Measurements from ENCODE around the gene SORL1-AS1.

Gene SORL1-AS1

DNA sequence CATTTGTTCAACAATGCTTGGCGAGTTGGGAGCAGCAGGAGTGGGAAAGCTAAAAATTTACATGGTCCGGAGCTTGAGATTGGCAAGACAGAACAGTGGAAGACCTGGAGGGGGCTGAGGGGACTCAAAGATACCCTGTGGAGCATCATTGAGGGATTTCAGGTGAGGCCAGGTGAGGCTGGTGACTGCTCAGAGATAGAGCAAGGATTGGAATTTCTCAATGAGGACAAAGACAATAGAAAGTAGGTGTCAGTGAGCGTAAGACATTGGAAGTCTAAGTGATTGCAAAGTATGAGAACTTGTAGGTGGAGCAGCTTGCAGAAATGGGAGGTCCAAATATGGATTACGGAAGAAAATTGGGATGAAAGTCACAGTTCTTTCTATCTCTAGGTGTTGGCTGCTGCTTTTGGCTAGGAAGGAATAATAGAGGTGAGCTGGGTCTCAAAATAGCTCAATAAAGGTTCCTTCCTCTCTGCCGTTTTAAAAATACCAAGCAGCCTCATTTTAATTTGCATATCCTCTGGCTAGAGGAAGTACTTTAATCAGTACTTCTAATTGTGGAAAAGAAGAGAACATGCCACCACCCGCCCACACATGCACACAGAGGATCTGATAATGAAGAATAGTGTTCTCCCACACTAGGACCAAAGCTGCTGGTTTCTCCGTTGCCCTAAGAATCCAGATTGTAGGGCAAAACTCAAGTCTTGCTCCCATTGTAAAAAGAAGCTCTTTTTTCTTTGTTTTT is 41.8 kb upstream of the SORL1-AS1 start:
- Histone ChIP-seq H3K4me1 (peaks cover 10% of the 10 kb centered on the region), H3K9me3 (no peaks in the 10 kb centered on the region), H3K36me3 (peaks cover 4% of the 10 kb centered on the region), H3K27ac (no peak overlapping the region), H3K27me3 (no peaks in the 10 kb centered on the region), H3K4me3 (no peak overlapping the region)
- no peak for TF ChIP-seq CTCF (IDR thresholded peaks at IDR 0.05)
- intact Hi-C loops (cut with DNase I): no loop called here
- DNase-seq (no peak), ATAC-seq (peak; percentile 55)

DNA sequence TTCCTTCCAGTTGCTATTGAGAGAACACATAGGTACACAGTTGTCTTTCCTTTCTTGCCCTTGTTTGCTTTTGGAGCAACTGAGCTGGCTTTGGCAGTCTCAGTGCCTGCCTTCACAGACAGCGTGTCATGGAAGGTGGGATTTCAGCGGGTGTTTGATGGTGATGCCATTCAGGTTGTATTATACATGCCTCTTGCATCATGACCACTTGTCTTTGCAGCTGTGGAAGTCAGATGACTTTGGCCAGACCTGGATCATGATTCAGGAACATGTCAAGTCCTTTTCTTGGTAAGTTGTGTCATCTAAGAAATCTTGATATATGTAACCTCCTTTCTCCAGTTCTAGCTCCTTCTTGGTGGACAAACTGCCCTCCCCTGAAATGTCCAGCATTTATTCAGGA is 37.1 kb upstream of the SORL1-AS1 start:
- Histone ChIP-seq H3K4me1 (peaks cover 8% of the 10 kb centered on the region), H3K27me3 (no peaks in the 10 kb centered on the region), H3K36me3 (no peaks in the 10 kb centered on the region), H3K9me3 (no peaks in the 10 kb centered on the region), H3K4me3 (no peak overlapping the region), H3K27ac (no peak overlapping the region)
- ATAC-seq (no peak), DNase-seq (no peak)
- intact Hi-C loops (cut with DNase I): no loop called here
- no peak for TF ChIP-seq CTCF (IDR thresholded peaks at IDR 0.05)

DNA sequence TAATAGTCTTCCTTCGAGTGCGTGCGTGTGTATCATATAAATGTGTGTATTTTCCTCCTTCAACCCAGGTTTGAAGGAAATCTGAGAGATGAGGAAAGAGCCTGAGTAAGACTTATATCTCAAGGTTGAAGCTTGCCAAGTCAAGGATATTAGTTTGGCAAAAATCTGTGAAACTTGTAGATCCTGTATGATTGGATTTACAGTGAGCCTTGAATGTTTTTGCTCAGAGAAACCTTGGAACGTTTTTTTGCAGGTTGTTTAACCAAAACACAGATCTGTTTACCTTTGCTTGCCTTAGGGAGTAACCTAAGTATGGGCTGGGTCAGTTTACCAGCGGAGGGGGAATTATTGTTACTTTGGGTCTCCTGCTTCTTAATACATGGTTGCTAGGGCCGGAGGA is 35.9 kb upstream of the SORL1-AS1 start:
- Histone ChIP-seq H3K36me3 (no peaks in the 10 kb centered on the region), H3K4me3 (no peak overlapping the region), H3K9me3 (no peaks in the 10 kb centered on the region), H3K27ac (no peak overlapping the region), H3K4me1 (no peaks in the 10 kb centered on the region), H3K27me3 (no peaks in the 10 kb centered on the region)
- no peak for DNase-seq
- intact Hi-C loops (cut with DNase I): no loop called here
- TF ChIP-seq CTCF (IDR thresholded peaks at IDR 0.05): no peak
- no peak for ATAC-seq

- DNase-seq (no peak), ATAC-seq (no peak)
- Histone ChIP-seq H3K4me1 (peaks cover 3% of the 10 kb centered on the region), H3K27me3 (no peaks in the 10 kb centered on the region), H3K36me3 (no peaks in the 10 kb centered on the region), H3K27ac (no peak overlapping the region), H3K9me3 (no peaks in the 10 kb centered on the region), H3K4me3 (no peak overlapping the region)
- TF ChIP-seq CTCF (IDR thresholded peaks at IDR 0.05): no peak
- intact Hi-C loops (cut with DNase I): no loop called here
Observed at GRCh38 chr11:121488170-121488569, 35.4 kb upstream of the SORL1-AS1 start.

DNA sequence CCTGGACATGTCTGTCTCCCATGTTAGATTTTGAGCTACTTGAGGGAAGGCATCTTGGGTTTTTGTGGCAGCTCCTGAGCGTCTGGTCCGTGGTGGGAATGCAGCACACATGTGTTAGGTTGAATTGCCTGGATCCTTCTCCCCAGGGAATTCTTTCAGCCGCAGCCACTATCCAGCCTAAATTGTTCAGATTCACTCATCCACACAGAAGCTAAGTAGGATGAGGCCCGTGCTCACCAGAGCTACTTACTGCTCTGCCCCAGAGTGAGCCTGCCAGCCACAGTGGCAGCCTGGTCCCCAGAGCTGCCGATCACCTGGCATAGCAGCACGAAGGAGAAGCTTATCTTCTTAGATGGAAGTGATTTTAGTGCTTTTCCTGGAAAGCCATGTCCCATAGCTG is 34.4 kb upstream of the SORL1-AS1 start:
- no peak overlapping the region for H3K27ac ChIP-seq
- no peak for TF ChIP-seq CTCF (IDR thresholded peaks at IDR 0.05)
- no peaks in the 10 kb centered on the region for H3K9me3 ChIP-seq
- no peaks in the 10 kb centered on the region for H3K36me3 ChIP-seq
- DNase-seq (no peak), ATAC-seq (no peak)
- no peaks in the 10 kb centered on the region for H3K27me3 ChIP-seq
- intact Hi-C loops (cut with DNase I): no loop called here
- H3K4me1 ChIP-seq: peaks cover 12% of the 10 kb centered on the region
- no peak overlapping the region for H3K4me3 ChIP-seq

GRCh38 chr11:121486054-121486453 is 33.3 kb upstream of the SORL1-AS1 start:
- Histone ChIP-seq H3K27ac (no peak overlapping the region), H3K36me3 (no peaks in the 10 kb centered on the region), H3K4me1 (peaks cover 13% of the 10 kb centered on the region), H3K27me3 (no peaks in the 10 kb centered on the region), H3K4me3 (no peak overlapping the region), H3K9me3 (no peaks in the 10 kb centered on the region)
- DNase-seq: no peak
- intact Hi-C loops (cut with DNase I): no loop called here
- ATAC-seq: no peak
- no peak for TF ChIP-seq CTCF (IDR thresholded peaks at IDR 0.05)
